Measurements from ENCODE around the gene FAH.

GRCh38 chr15:80114114-80114513, 38.7 kb upstream of the FAH start:
- no peak for TF ChIP-seq CTCF (IDR thresholded peaks at IDR 0.05)
- TF ChIP-seq EZH2 (IDR thresholded peaks at IDR 0.05; ENCODE audit: borderline replicate concordance, insufficient read depth, low read depth, low read length, poor library complexity, severe bottlenecking): no peak
